Ramos (cell line): Measurements from ENCODE around the gene MEG3.

Experiments used
- in situ Hi-C: fragments of 300-500 bp; cut with MboI; formaldehyde crosslinking; loops from one replicate; pipeline ENCODE4 v1.14.3; 2022; ENCODE audit warnings: low sequenced_read_pairs; ENCODE audit not compliant: unreplicated experiment

Gene MEG3

GRCh38 chr14:100825713-100826331, at the start of gene MEG3:
Gene MEG3 (plus strand): TSS chr14:100826118.
- in situ Hi-C loops, result no loop called here

DNA sequence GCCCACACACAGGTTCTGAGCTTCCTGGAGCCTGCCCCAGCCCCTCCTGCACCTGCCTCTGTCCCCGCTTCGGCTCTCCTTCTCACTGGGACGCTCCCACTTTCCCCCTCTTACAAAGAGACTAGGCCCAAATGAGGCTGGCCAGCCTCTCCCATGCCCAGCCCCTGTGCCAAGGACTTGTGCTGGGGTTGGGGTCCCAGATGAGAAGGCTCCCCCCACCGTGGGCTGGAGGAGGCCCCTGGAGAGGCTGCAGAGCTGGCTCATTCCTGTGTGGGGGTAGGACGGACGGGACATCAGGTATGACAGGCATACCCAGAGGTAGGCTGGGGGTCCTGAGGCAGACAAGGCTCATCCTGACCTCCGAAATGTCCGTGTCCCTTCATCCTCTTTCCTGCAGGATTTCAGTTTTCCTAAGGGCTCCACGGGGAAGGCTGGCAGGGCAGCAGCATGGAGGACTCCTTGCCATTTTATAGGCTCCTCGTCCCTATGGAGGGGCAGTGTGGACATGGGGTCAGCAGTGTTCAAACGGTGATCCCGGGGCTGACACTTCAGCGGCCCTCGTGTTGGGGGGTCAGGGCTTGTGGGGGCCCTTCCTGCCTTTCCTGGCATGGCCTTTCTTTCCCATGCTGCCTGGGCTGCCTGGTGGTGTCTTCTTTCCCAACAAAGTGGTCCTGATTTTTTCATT, 49.1 kb upstream of the MEG3 start:
- in situ Hi-C loops, result no loop called here

GRCh38 chr14:100777366-100777817, 48.5 kb upstream of the MEG3 start:
- in situ Hi-C loops, result no loop called here

DNA sequence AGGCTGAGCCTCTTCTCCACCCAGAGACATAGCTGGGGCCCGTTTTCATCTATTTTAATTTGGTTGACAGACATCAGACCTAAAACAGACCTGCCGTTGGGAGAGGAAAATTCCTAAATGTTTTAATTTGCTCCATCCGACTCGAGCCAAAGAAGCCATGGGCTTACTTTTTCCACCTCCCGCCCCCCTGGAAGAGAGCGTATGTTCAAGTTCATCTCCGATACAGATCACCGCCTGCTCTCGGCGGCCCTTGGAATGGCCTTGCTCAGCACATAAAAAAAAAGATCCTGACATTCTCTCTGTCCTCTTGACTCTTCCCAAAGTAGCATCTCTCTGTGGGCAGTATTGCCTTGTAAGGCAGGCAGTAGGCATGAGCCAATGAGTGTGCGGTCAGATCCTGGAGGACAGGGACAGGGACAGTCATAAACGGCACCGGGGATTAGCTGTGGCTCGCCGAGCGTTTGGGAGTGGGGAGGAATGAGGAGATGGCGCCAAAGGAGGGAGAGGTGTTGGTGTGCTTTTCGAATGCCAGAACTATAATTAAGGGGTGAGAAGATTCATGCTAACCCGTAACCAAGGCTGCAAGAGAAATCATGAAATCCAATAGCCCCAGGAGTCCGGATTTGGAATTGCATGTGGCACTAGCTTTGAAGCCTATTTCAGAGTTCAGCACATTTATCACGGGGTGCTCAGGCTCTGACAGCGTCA, 47.9 kb upstream of the MEG3 start:
- in situ Hi-C loops, result no loop called here

- in situ Hi-C loops, result no loop called here
These were observed 47.4 kb upstream of the MEG3 start for GRCh38 chr14:100778526-100778882.

- in situ Hi-C loops, result no loop called here
These were observed 46.8 kb upstream of the MEG3 start for GRCh38 chr14:100778951-100779690.

DNA sequence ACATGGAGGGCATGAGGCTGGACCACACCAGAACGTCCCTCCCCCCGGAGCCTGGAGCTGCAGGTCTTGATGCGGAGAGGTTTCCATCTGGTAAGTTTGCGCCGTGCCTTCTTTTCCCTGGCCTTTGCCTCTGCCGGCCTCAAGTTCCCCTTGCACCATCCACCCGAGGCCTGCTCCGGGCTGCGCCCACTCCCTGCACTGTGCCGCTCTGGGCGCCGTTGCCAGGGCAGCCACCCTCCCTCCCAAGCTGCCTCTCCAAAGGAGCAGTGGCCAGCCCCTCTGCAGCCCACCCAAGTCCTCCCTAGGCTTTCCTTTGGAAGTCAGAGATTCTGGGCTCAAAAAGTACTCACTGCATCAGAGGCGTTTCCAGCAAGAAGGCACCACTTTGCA, 46.2 kb upstream of the MEG3 start:
- in situ Hi-C loops, result no loop called here

DNA sequence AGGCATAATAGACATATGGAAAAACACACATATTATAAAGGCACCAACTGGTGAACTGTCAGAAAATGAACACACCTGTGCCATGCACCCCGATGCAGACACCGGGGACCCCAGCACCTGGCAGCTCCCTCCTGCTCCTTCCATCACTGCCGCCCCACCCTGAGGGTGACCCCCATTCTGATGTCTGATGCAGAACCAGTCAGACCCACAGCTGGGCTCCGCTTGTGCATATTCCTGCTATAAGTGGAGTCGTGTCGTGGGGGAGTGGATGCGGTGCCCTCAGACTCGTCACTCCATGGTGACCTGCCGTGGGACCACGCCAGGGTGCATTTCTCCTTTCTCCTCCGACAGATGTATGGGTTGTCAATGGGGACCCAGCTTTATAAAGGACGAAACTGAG, 45.7 kb upstream of the MEG3 start:
- in situ Hi-C loops, result no loop called here

GRCh38 chr14:100780646-100781355, 45.1 kb upstream of the MEG3 start:
- in situ Hi-C loops, result no loop called here

GRCh38 chr14:100781952-100782351, 44.0 kb upstream of the MEG3 start:
- in situ Hi-C loops, result no loop called here

- in situ Hi-C loops, result no loop called here
These were observed 43.2 kb upstream of the MEG3 start for GRCh38 chr14:100782516-100783320.

GRCh38 chr14:100783630-100784370, 42.1 kb upstream of the MEG3 start:
- in situ Hi-C loops, result no loop called here

- in situ Hi-C loops, result no loop called here
These were observed 41.2 kb upstream of the MEG3 start for GRCh38 chr14:100784523-100785337.

- in situ Hi-C loops, result no loop called here
These were observed 40.6 kb upstream of the MEG3 start for GRCh38 chr14:100785338-100785615.

GRCh38 chr14:100785626-100786025, 40.3 kb upstream of the MEG3 start:
- in situ Hi-C loops, result no loop called here

- in situ Hi-C loops, result no loop called here
These were observed 39.8 kb upstream of the MEG3 start for GRCh38 chr14:100786131-100786530.

DNA sequence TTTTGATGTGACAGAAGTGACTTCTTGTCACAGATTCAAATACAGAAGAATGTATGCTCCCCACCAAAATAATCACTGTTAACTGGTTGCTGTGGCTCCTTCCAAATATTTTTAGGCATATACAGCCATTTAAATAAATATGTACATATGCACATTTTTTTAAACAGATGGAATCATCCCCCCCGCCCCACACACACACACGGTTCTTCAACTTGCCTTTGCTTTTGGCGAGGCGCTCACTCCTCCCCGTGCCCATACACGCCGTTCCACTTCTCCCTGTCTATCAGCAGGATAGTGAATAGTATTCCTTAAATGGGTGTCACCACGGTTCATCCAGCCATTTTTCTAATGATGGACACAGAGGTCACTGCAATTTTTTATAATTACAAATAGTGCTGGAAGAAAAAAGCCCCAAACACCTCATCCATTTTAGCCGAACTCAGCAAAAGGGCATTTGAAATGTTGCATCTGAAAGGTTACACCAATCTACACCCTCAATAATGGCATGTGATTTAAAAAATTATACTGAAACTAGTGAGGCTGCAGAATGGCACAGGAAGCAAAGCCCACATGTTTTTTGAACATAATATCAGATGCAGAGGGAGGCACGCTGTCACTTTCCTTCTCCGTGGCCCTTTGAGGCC, 39.2 kb upstream of the MEG3 start:
- in situ Hi-C loops, result no loop called here

GRCh38 chr14:100787659-100788058, 38.3 kb upstream of the MEG3 start:
- in situ Hi-C loops, result no loop called here
